Fibroblast of skin of right biceps (primary cell): ENCODE measurements around the gene DHX35.

Source experiments
- DNase-seq: peaks from one replicate; pipeline ENCODE4 v3.0.0-alpha.2; 2013

Gene DHX35

GRCh38 chr20:38962044-38962927, at the start of gene DHX35:
TSS of gene DHX35 (plus strand) at chr20:38962344. CDS start at chr20:38962368, 24 bp downstream.
- DNase-seq: peak; percentile 96

GRCh38 chr20:38915355-38915754, 46.8 kb upstream of the DHX35 start:
- no peak for DNase-seq

GRCh38 chr20:38917657-38918056, 44.5 kb upstream of the DHX35 start:
- DNase-seq: no peak

GRCh38 chr20:38918172-38918571, 44.0 kb upstream of the DHX35 start:
- no peak for DNase-seq

- no peak for DNase-seq
These were observed 42.5 kb upstream of the DHX35 start for GRCh38 chr20:38919683-38920082.

- DNase-seq: no peak
These were observed 41.7 kb upstream of the DHX35 start for GRCh38 chr20:38920411-38920810.

- no peak for DNase-seq
These were observed 41.3 kb upstream of the DHX35 start for GRCh38 chr20:38920851-38921250.

- DNase-seq: no peak
These were observed 37.4 kb upstream of the DHX35 start for GRCh38 chr20:38924718-38925117.

GRCh38 chr20:38926142-38926933, 35.8 kb upstream of the DHX35 start, which contains the start of gene FAM83D:
TSS of gene FAM83D (plus strand) at chr20:38926417. CDS start at chr20:38926443, 26 bp downstream.
- DNase-seq: peak; percentile 98

- peak; percentile 30 for DNase-seq
These were observed 35.1 kb upstream of the DHX35 start for GRCh38 chr20:38926934-38927616.

- DNase-seq: no peak
These were observed 34.1 kb upstream of the DHX35 start for GRCh38 chr20:38927902-38928578.

GRCh38 chr20:38930242-38930569, 31.9 kb upstream of the DHX35 start:
- DNase-seq: no peak

- no peak for DNase-seq
These were observed 30.2 kb upstream of the DHX35 start for GRCh38 chr20:38931984-38932383.

GRCh38 chr20:38932457-38933120, 29.6 kb upstream of the DHX35 start:
- peak; percentile 53 for DNase-seq

GRCh38 chr20:38934530-38934929, 27.6 kb upstream of the DHX35 start:
- DNase-seq: no peak

- no peak for DNase-seq
These were observed 26.9 kb upstream of the DHX35 start for GRCh38 chr20:38935285-38935684.

GRCh38 chr20:38935967-38936407, 26.2 kb upstream of the DHX35 start:
- no peak for DNase-seq

- no peak for DNase-seq
These were observed 25.1 kb upstream of the DHX35 start for GRCh38 chr20:38937000-38937399.

- no peak for DNase-seq
These were observed 24.1 kb upstream of the DHX35 start for GRCh38 chr20:38937978-38938473.

- no peak for DNase-seq
These were observed 22.5 kb upstream of the DHX35 start for GRCh38 chr20:38939686-38940085.

GRCh38 chr20:38940644-38941043, 21.5 kb upstream of the DHX35 start:
- DNase-seq: no peak
